Bronchial epithelial cell (primary cell): ENCODE results near the gene SERPINB3. TPM values are rescaled to one million over a fixed set of nuclear protein-coding genes. Genes with fewer than 3 reads are reported as not detected.

Source experiments
- DNase-seq: peaks from one replicate; pipeline ENCODE4 v3.0.0-alpha.2; 2010; ENCODE audit warnings: low read depth
- FAIRE-seq: peaks from 2 replicates; lab custom pipeline; 2011; peaks lifted over from hg19 to GRCh38; lab: Jason Lieb, UNC
- H3K27me3 ChIP-seq: 2 replicates; pipeline ENCODE4 v1.5.1; 2011; ENCODE audit warnings: low read length; ENCODE audit not compliant: control insufficient read depth, insufficient read depth
- H3K36me3 ChIP-seq: 2 replicates; pipeline ENCODE4 v1.5.1; 2011; ENCODE audit warnings: low read length; ENCODE audit not compliant: control insufficient read depth, insufficient read depth
- H3K4me3 ChIP-seq: 2 replicates; pipeline ENCODE4 v1.5.1; 2011; ENCODE audit warnings: mild to moderate bottlenecking, low read depth, low read length, control low read depth
- total RNA-seq: library from RNA; depleted of rRNA; stranded (reverse); fragments of >200 nt; gene quantifications from 2 replicates; pipeline ENCODE4 v1.2.1, GENCODE V29; 2014
- TF ChIP-seq, protein P1 (sequence below): IDR thresholded peaks from 2 replicates; pipeline ENCODE4 v1.5.1; 2011; ENCODE audit warnings: mild to moderate bottlenecking, moderate library complexity, low read length, control low read depth, inconsistent platforms; ENCODE audit not compliant: insufficient read depth, severe bottlenecking

SERPINB3 gene
- total RNA-seq, 1 donor from 2014 or later = 22.4 TPM

DNA sequence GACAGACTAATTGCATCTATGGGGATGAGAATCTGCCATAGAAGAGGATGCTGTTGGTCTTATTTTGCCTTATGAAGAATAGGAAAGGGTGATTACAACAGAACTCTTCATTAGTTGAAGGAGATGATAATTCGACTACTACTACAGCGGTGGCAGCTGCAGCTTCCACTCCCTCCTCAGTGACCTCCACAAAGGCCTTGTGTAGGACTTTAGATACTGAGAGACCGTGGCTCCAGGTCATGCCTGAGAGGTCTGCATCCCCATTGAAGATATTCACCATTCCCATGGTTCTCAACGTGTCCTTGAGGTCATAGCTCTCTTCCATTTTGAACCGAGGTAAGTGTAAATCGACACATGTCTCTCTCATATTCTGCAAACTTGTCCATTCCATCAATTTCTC, 24.0 kb downstream of the SERPINB3 start:
- Histone ChIP-seq H3K27me3 (no peaks in the 10 kb centered on the region), H3K4me3 (no peak overlapping the region), H3K36me3 (no peaks in the 10 kb centered on the region)
- FAIRE-seq (peak; percentile 72), DNase-seq (no peak)
- TF ChIP-seq, protein P1, sequence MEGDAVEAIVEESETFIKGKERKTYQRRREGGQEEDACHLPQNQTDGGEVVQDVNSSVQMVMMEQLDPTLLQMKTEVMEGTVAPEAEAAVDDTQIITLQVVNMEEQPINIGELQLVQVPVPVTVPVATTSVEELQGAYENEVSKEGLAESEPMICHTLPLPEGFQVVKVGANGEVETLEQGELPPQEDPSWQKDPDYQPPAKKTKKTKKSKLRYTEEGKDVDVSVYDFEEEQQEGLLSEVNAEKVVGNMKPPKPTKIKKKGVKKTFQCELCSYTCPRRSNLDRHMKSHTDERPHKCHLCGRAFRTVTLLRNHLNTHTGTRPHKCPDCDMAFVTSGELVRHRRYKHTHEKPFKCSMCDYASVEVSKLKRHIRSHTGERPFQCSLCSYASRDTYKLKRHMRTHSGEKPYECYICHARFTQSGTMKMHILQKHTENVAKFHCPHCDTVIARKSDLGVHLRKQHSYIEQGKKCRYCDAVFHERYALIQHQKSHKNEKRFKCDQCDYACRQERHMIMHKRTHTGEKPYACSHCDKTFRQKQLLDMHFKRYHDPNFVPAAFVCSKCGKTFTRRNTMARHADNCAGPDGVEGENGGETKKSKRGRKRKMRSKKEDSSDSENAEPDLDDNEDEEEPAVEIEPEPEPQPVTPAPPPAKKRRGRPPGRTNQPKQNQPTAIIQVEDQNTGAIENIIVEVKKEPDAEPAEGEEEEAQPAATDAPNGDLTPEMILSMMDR = no peak

DNA sequence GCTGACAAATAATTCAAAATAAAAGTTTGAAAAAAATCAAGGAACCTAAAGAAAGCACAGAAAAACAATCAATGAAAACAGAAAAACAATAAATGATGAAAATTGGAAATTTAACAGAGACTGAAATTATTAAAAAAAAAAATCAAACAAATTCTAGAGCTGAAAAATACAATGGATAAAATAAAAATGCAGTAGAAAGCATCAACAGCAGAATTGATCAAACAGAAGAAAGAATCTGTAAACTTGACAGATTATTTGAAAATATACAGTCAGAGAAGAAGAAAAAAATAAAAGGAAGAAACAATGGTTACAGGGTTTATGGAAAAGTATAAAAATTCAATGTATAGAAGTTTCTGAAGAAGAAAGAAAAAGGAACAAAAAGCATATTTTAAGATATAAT, 33.9 kb downstream of the SERPINB3 start:
- no peaks in the 10 kb centered on the region for H3K27me3 ChIP-seq
- DNase-seq (no peak), FAIRE-seq (no peak)
- no peak overlapping the region for H3K4me3 ChIP-seq
- TF ChIP-seq, protein P1 = no peak
- no peaks in the 10 kb centered on the region for H3K36me3 ChIP-seq

DNA sequence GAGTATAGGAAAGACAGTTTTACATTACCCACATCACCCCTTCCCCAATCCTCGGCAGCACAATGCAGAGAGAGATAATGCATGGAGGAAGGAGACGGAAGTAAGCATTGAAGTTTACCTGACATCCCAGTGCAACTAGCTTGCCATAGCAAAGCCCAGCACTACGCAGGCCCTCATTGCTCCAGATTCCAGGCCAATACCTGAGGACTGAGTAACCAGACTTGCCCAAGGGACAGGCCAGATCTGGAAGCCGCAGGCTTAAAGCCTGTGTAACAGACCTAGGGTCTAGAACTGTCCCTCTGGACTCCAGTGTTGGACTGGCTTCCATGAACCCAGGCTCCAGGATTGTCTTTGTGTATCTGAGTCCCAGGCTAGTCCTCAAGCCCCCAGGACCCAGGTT, 35.3 kb downstream of the SERPINB3 start:
- DNase-seq (no peak), FAIRE-seq (peak; percentile 70)
- no peak overlapping the region for H3K4me3 ChIP-seq
- H3K36me3 ChIP-seq = no peaks in the 10 kb centered on the region
- H3K27me3 ChIP-seq = no peaks in the 10 kb centered on the region
- TF ChIP-seq, protein P1 = no peak

DNA sequence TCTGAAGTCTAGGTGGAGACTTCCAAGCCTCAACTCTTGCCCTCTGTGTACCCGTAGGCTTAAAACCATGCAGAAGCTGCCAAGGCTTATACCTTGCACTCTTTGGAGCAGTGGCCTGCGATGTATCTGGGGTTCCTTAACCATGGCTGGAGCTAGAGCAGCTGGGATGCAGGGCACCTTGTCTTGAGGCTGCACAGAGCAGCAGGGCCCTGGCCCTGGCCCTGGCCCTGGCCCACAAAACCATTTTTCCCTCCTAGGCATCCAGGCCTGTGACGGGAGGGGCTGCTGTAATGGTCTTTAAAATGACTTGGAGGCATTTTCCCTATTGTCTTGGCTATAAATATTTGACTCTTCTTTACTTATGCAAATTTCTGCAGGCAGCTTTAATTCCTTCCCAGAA, 36.8 kb downstream of the SERPINB3 start:
- Histone ChIP-seq H3K36me3 (no peaks in the 10 kb centered on the region), H3K27me3 (no peaks in the 10 kb centered on the region), H3K4me3 (no peak overlapping the region)
- DNase-seq = no peak
- TF ChIP-seq, protein P1 = no peak
- FAIRE-seq = no peak

DNA sequence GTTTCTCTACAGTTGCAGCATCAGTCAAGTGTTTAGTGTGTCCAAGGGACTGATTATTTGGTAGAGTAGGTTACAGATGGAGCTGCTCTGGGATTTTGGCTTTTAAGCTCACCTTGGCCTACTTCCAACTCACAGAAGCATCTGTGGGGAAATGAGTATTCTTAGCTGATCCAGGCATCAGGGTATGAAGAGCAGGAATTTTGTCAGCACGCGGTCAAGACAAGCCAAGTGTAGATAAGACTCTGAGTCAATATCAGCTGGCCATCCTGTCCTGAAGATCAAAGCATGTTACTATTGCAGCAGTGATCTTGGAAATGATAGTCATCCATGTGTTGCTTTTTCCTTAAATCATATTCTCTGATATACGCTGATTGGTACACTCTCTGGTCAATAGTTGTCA, 42.0 kb downstream of the SERPINB3 start:
- DNase-seq (no peak), FAIRE-seq (no peak)
- H3K4me3 ChIP-seq = no peak overlapping the region
- TF ChIP-seq, protein P1 = no peak
- no peaks in the 10 kb centered on the region for H3K27me3 ChIP-seq
- H3K36me3 ChIP-seq = no peaks in the 10 kb centered on the region

DNA sequence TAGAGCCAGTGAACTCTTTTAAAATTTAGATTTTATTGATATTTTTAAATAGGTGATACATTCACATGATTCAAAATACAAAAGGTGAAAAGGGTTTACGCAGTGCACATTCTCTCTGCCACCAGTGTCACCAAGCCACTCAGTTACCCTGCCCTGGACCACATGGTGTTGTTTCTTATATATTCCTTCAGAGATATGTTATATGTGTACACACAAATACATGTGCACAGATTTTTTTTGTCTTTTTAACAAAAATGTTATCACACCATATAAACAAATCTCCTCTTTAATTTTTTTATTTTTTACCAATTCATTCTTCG, 43.8 kb downstream of the SERPINB3 start:
- FAIRE-seq = no peak
- no peak for DNase-seq
- H3K36me3 ChIP-seq = no peaks in the 10 kb centered on the region

More for the DNA sequence above, 43.8 kb downstream of the SERPINB3 start:
- Histone ChIP-seq H3K27me3 (no peaks in the 10 kb centered on the region), H3K4me3 (no peak overlapping the region)
- TF ChIP-seq, protein P1 = no peak
